ENCODE results near the gene ST3GAL3.

DNA sequence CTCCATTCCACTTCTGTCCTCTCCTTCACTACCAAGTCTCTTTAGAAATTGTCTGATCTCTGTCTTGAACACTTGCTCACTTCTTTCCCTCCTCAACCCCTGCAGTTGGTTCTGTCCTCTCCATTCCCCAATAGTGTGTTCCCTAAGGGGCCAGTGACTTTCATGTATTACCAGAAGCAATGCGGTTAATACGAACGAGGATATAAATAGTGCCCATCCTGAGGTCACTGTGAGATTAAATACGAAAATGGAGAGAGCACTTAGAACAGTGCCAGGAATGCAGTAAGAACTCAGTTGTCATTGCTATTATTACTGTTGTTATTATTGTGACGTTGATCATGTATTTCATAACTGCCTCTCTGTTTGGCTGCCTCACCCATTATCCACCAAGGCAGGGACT is 173.3 kb downstream of the ST3GAL3 start:
- no peak for TF ChIP-seq POLR2A (IDR thresholded peaks at IDR 0.05; ENCODE audit: low read length)
- TF ChIP-seq, protein P1, sequence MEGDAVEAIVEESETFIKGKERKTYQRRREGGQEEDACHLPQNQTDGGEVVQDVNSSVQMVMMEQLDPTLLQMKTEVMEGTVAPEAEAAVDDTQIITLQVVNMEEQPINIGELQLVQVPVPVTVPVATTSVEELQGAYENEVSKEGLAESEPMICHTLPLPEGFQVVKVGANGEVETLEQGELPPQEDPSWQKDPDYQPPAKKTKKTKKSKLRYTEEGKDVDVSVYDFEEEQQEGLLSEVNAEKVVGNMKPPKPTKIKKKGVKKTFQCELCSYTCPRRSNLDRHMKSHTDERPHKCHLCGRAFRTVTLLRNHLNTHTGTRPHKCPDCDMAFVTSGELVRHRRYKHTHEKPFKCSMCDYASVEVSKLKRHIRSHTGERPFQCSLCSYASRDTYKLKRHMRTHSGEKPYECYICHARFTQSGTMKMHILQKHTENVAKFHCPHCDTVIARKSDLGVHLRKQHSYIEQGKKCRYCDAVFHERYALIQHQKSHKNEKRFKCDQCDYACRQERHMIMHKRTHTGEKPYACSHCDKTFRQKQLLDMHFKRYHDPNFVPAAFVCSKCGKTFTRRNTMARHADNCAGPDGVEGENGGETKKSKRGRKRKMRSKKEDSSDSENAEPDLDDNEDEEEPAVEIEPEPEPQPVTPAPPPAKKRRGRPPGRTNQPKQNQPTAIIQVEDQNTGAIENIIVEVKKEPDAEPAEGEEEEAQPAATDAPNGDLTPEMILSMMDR (IDR thresholded peaks at IDR 0.05): no peak
- TF ChIP-seq FOSL2 (IDR thresholded peaks at IDR 0.05): no peak
- TF ChIP-seq FOSL2 (CRISPR knock-in tag; IDR thresholded peaks at IDR 0.05): no peak
- TF ChIP-seq MAZ (IDR thresholded peaks at IDR 0.05; ENCODE audit: borderline replicate concordance, low read depth, low read length): no peak
